HepG2 (cell line): ENCODE data around the gene COX6A2. TPM values are rescaled to one million over a fixed set of nuclear protein-coding genes. Genes with fewer than 3 reads are reported as not detected.

Source experiments
- HMGXB4 ChIP-seq, 2 experiments: sonication (generic) in 1 of 2; formaldehyde crosslinking in 1 of 2; IDR thresholded peaks; 2 replicates each; pipeline versions ENCODE4 v1.4.0 to v1.6.1; 2018 to 2020; ENCODE audit warnings: missing genetic modification reagents in 2 of 2, borderline replicate concordance in 1 of 2, low read depth in 1 of 2, mild to moderate bottlenecking in 1 of 2, missing biosample characterization in 1 of 2
- KDM5B ChIP-seq: sonication (generic); formaldehyde crosslinking; IDR thresholded peaks from 2 replicates; pipeline ENCODE4 v1.4.0; 2020; ENCODE audit warnings: missing genetic modification reagents, mild to moderate bottlenecking, borderline replicate concordance
- KLF6 ChIP-seq: IDR thresholded peaks from 2 replicates; pipeline ENCODE4 v1.8.0; 2016; ENCODE audit warnings: missing biosample characterization, missing genetic modification reagents
- MAFF ChIP-seq: IDR thresholded peaks from 2 replicates; pipeline ENCODE4 v1.6.1; 2011; ENCODE audit warnings: low read depth, low read length, improper control_type of control experiment
- MAFK ChIP-seq, 2 experiments: IDR thresholded peaks in 1 of 2; conservative IDR thresholded peaks in 1 of 2; 2 replicates each; pipeline ENCODE4 v1.6.1; 2011; ENCODE audit warnings: improper control_type of control experiment in 2 of 2, low read length in 2 of 2
- MTF1 ChIP-seq: sonication (generic); formaldehyde crosslinking; IDR thresholded peaks from 2 replicates; pipeline ENCODE4 v1.5.0; 2020; ENCODE audit warnings: missing genetic modification reagents
- MXD3 ChIP-seq: IDR thresholded peaks from 2 replicates; pipeline ENCODE4 v1.6.1; 2016; ENCODE audit warnings: mild to moderate bottlenecking, missing biosample characterization, missing genetic modification reagents
- NR0B2 ChIP-seq: sonication (generic); formaldehyde crosslinking; IDR thresholded peaks from 2 replicates; pipeline ENCODE4 v1.4.0; 2020; ENCODE audit warnings: mild to moderate bottlenecking, missing genetic modification reagents
- PLRG1 ChIP-seq: fragments of 450-650 bp; conservative IDR thresholded peaks from 2 replicates; pipeline ENCODE4 v1.6.1; 2016
- RAD21 ChIP-seq: fragments of 450-650 bp; formaldehyde crosslinking; IDR thresholded peaks from 2 replicates; pipeline ENCODE4 v1.5.0; 2020; ENCODE audit warnings: mild to moderate bottlenecking
- SIN3B ChIP-seq: fragments of 150-350 bp; IDR thresholded peaks from 2 replicates; pipeline ENCODE4 v1.6.1; 2014; ENCODE audit warnings: low read length
- SRF ChIP-seq: IDR thresholded peaks from 2 replicates; pipeline ENCODE4 v1.6.1; 2011; ENCODE audit warnings: mild to moderate bottlenecking, low read depth, low read length, moderate library complexity
- THAP11 ChIP-seq: IDR thresholded peaks from 2 replicates; pipeline ENCODE4 v1.6.1; 2016; ENCODE audit warnings: missing biosample characterization, missing genetic modification reagents
- ZBED4 ChIP-seq: sonication (generic); formaldehyde crosslinking; IDR thresholded peaks from 2 replicates; pipeline ENCODE4 v1.4.0; 2020; ENCODE audit warnings: missing genetic modification reagents, borderline replicate concordance
- ZFP36 ChIP-seq: fragments of 150-350 bp; IDR thresholded peaks from 2 replicates; pipeline ENCODE4 v1.6.1; 2018; ENCODE audit warnings: borderline replicate concordance, low read length, low read depth; ENCODE audit not compliant: partially characterized antibody
- polyA plus RNA-seq, 8 experiments: library from polyadenylated mRNA; depleted of rRNA in 3 of 8; stranded (reverse) in 7 of 8; unstranded in 1 of 8; fragments of >200 nt; fragmentation: Illumina TruSeq in 4 of 8; extraction: Trizol in 4 of 8; gene quantifications; 2 replicates each; pipeline versions ENCODE4 v1.2.1 to v1.2.3, GENCODE V29; 2011 to 2016; ENCODE audit warnings: low read depth in 4 of 8, missing spikeins in 1 of 8, mixed read lengths in 1 of 8; ENCODE audit not compliant: insufficient read depth in 1 of 8
- total RNA-seq, 5 experiments: library from RNA; depleted of rRNA; stranded (reverse); fragments of >200 nt; fragmentation: Illumina TruSeq; extraction: Trizol; gene quantifications; 2 replicates each; pipeline ENCODE4 v1.2.3, GENCODE V29; 2016; ENCODE audit warnings: low read depth in 1 of 5
- TF ChIP-seq, protein P1 (sequence below): sonication (generic); formaldehyde crosslinking; IDR thresholded peaks from 2 replicates; pipeline ENCODE4 v1.4.0; 2020; ENCODE audit warnings: missing genetic modification reagents
- TF ChIP-seq, protein P2 (sequence below): sonication (generic); IDR thresholded peaks from 2 replicates; pipeline ENCODE4 v1.6.1; 2016; ENCODE audit warnings: low read depth, borderline replicate concordance
- TF ChIP-seq, protein P3 (sequence below): sonication (generic); formaldehyde crosslinking; IDR thresholded peaks from 2 replicates; pipeline ENCODE4 v1.8.1; 2023; ENCODE audit warnings: missing genetic modification reagents, mild to moderate bottlenecking, borderline replicate concordance

COX6A2 gene
- total and polyA plus RNA-seq, 2 of the 13 experiments (the other 11 are each of a cell fraction or from before 2014, with no cell fraction given), result not detected

GRCh38 chr16:31382485-31383161 is 45.5 kb downstream of the COX6A2 start (continued):
- no peak for TF ChIP-seq ZBED4 (CRISPR knock-in tag)
- TF ChIP-seq, protein P1, sequence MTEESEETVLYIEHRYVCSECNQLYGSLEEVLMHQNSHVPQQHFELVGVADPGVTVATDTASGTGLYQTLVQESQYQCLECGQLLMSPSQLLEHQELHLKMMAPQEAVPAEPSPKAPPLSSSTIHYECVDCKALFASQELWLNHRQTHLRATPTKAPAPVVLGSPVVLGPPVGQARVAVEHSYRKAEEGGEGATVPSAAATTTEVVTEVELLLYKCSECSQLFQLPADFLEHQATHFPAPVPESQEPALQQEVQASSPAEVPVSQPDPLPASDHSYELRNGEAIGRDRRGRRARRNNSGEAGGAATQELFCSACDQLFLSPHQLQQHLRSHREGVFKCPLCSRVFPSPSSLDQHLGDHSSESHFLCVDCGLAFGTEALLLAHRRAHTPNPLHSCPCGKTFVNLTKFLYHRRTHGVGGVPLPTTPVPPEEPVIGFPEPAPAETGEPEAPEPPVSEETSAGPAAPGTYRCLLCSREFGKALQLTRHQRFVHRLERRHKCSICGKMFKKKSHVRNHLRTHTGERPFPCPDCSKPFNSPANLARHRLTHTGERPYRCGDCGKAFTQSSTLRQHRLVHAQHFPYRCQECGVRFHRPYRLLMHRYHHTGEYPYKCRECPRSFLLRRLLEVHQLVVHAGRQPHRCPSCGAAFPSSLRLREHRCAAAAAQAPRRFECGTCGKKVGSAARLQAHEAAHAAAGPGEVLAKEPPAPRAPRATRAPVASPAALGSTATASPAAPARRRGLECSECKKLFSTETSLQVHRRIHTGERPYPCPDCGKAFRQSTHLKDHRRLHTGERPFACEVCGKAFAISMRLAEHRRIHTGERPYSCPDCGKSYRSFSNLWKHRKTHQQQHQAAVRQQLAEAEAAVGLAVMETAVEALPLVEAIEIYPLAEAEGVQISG (CRISPR knock-in tag), result peak; percentile 49
- TF ChIP-seq KDM5B (CRISPR knock-in tag), result no peak
- TF ChIP-seq SRF, result no peak
- TF ChIP-seq THAP11 (CRISPR knock-in tag), result 0 out of 2 replicates have a peak, but pooled peaks have one; percentile 22
- TF ChIP-seq HMGXB4 (CRISPR knock-in tag; IDR thresholded peaks at IDR 0.05; ENCODE audit: borderline replicate concordance in 1 of 2, low read depth in 1 of 2), result peak in 1 of 2 experiments; percentile 68; a peak in 2 of 4 replicates
- no peak for TF ChIP-seq PLRG1
- TF ChIP-seq SIN3B, result no peak
- no peak for TF ChIP-seq KLF6
- TF ChIP-seq ZFP36, result peak; percentile 38
- TF ChIP-seq, protein P2, sequence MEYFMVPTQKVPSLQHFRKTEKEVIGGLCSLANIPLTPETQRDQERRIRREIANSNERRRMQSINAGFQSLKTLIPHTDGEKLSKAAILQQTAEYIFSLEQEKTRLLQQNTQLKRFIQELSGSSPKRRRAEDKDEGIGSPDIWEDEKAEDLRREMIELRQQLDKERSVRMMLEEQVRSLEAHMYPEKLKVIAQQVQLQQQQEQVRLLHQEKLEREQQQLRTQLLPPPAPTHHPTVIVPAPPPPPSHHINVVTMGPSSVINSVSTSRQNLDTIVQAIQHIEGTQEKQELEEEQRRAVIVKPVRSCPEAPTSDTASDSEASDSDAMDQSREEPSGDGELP, result peak; percentile 86
- peak; percentile 75 for TF ChIP-seq RAD21 (CRISPR knock-in tag)
- TF ChIP-seq MTF1 (CRISPR knock-in tag), result no peak
- TF ChIP-seq MXD3 (CRISPR knock-in tag), result 0 out of 2 replicates have a peak, but pooled peaks have one; percentile 35
- TF ChIP-seq MAFK (conservative IDR thresholded peaks at IDR 0.05 in 1 of 2, IDR thresholded peaks at IDR 0.05 in 1 of 2; ENCODE audit: low read length in 2 of 2), result peak; percentile 83 to 88
- TF ChIP-seq MAFF, result peak; percentile 75
- no peak for TF ChIP-seq NR0B2 (CRISPR knock-in tag)
- TF ChIP-seq, protein P3, sequence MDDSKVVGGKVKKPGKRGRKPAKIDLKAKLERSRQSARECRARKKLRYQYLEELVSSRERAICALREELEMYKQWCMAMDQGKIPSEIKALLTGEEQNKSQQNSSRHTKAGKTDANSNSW (CRISPR knock-in tag), result no peak
